ES-I3 (cell line): Measurements from ENCODE around the gene TRAFD1.

Experiments
- H3K36me3 ChIP-seq: 2 replicates; pipeline ENCODE4 v1.6.1; 2013; ENCODE audit warnings: mild to moderate bottlenecking, low read length, control low read depth, moderate library complexity; ENCODE audit not compliant: insufficient read depth
- H3K4me1 ChIP-seq: 2 replicates; pipeline ENCODE4 v1.6.1; 2013; ENCODE audit warnings: mild to moderate bottlenecking, control low read depth, low read length; ENCODE audit not compliant: insufficient read depth
- H3K9ac ChIP-seq: 2 replicates; pipeline ENCODE4 v1.6.1; 2013; ENCODE audit warnings: low read depth, mild to moderate bottlenecking, low read length, moderate library complexity
- H3K9me3 ChIP-seq: 2 replicates; pipeline ENCODE4 v1.6.1; 2013; ENCODE audit warnings: mild to moderate bottlenecking, low read length, moderate library complexity; ENCODE audit not compliant: control insufficient read depth, insufficient read depth

Gene TRAFD1

GRCh38 chr12:112188130-112188830, 62.9 kb downstream of the TRAFD1 start:
- Histone ChIP-seq H3K9me3 (no peaks in the 10 kb centered on the region), H3K36me3 (0 out of 2 replicates have a peak, but pooled peaks cover 6% of the 10 kb centered on the region), H3K4me1 (peaks cover 8% of the 10 kb centered on the region), H3K9ac (no peak overlapping the region)

GRCh38 chr12:112190231-112191025, 65.1 kb downstream of the TRAFD1 start:
- Histone ChIP-seq H3K9me3 (no peaks in the 10 kb centered on the region), H3K9ac (no peak overlapping the region)

GRCh38 chr12:112191201-112191600, 65.8 kb downstream of the TRAFD1 start:
- H3K9me3 ChIP-seq: no peaks in the 10 kb centered on the region
- H3K36me3 ChIP-seq: 0 out of 2 replicates have a peak, but pooled peaks cover 9% of the 10 kb centered on the region
- no peak overlapping the region for H3K9ac ChIP-seq
- H3K4me1 ChIP-seq: no peaks in the 10 kb centered on the region

More at GRCh38 chr12:112190231-112191025, 65.1 kb downstream of the TRAFD1 start:
- Histone ChIP-seq H3K4me1 (no peaks in the 10 kb centered on the region), H3K36me3 (0 out of 2 replicates have a peak, but pooled peaks cover 9% of the 10 kb centered on the region)

- Histone ChIP-seq H3K9ac (no peak overlapping the region), H3K4me1 (no peaks in the 10 kb centered on the region), H3K36me3 (0 out of 2 replicates have a peak, but pooled peaks cover 9% of the 10 kb centered on the region), H3K9me3 (no peaks in the 10 kb centered on the region)
Measured at GRCh38 chr12:112191840-112192321, 66.5 kb downstream of the TRAFD1 start.

GRCh38 chr12:112192475-112192874, 67.1 kb downstream of the TRAFD1 start:
- H3K9me3 ChIP-seq: no peaks in the 10 kb centered on the region
- no peaks in the 10 kb centered on the region for H3K4me1 ChIP-seq
- H3K36me3 ChIP-seq: 0 out of 2 replicates have a peak, but pooled peaks cover 9% of the 10 kb centered on the region
- H3K9ac ChIP-seq: no peak overlapping the region

- H3K36me3 ChIP-seq: peaks cover 12% of the 10 kb centered on the region
- no peak overlapping the region for H3K9ac ChIP-seq
- H3K4me1 ChIP-seq: no peaks in the 10 kb centered on the region
- H3K9me3 ChIP-seq: no peaks in the 10 kb centered on the region
Measured at GRCh38 chr12:112194601-112195247, 69.4 kb downstream of the TRAFD1 start.

- H3K9me3 ChIP-seq: no peaks in the 10 kb centered on the region
- no peaks in the 10 kb centered on the region for H3K4me1 ChIP-seq
- H3K36me3 ChIP-seq: peaks cover 18% of the 10 kb centered on the region
- H3K9ac ChIP-seq: no peak overlapping the region
Measured at GRCh38 chr12:112196196-112196875, 71.0 kb downstream of the TRAFD1 start.

- H3K4me1 ChIP-seq: no peaks in the 10 kb centered on the region
- no peaks in the 10 kb centered on the region for H3K9me3 ChIP-seq
- no peak overlapping the region for H3K9ac ChIP-seq
- peaks cover 11% of the 10 kb centered on the region for H3K36me3 ChIP-seq
Measured at GRCh38 chr12:112198120-112198733, 72.9 kb downstream of the TRAFD1 start.

- H3K4me1 ChIP-seq: no peaks in the 10 kb centered on the region
- H3K36me3 ChIP-seq: peaks cover 11% of the 10 kb centered on the region
- no peak overlapping the region for H3K9ac ChIP-seq
- no peaks in the 10 kb centered on the region for H3K9me3 ChIP-seq
Measured at GRCh38 chr12:112199136-112199535, 73.8 kb downstream of the TRAFD1 start.
